Measurements from ENCODE around the gene WDR70. TPM values are rescaled to one million over a fixed set of nuclear protein-coding genes. Genes with fewer than 3 reads are reported as not detected.
"Not testable (repeated sequence)": the region's sequence is repeated elsewhere in the genome, so short reads cannot be mapped to it uniquely, and the experiment has no call there.

The WDR70 gene
- total RNA-seq, 1 donor from 2014 or later = 18.7 TPM

- intact Hi-C loops (cut with micrococcal nuclease) = no loop called here
- peaks cover 25% of the 10 kb centered on the region for H3K36me3 ChIP-seq
- no peak for TF ChIP-seq CTCF (IDR thresholded peaks at IDR 0.05; ENCODE audit: borderline replicate concordance)
- H3K27me3 ChIP-seq (ENCODE audit: low read depth) = no peaks in the 10 kb centered on the region
- no peak overlapping the region for H3K27ac ChIP-seq (replicated peaks)
- no peak overlapping the region for H3K4me3 ChIP-seq
- no peak for DNase-seq
- no peaks in the 10 kb centered on the region for H3K4me1 ChIP-seq
- H3K9me3 ChIP-seq (replicated peaks) = no peaks in the 10 kb centered on the region
Measured at GRCh38 chr5:37501152-37501551, 122.0 kb downstream of the WDR70 start.

- Histone ChIP-seq H3K4me3 (no peak overlapping the region), H3K27ac (replicated peaks) (no peak overlapping the region), H3K4me1 (no peaks in the 10 kb centered on the region), H3K9me3 (replicated peaks) (peaks cover 3% of the 10 kb centered on the region), H3K27me3 (ENCODE audit: low read depth) (no peaks in the 10 kb centered on the region), H3K36me3 (no peaks in the 10 kb centered on the region)
- TF ChIP-seq CTCF (IDR thresholded peaks at IDR 0.05; ENCODE audit: borderline replicate concordance) = no peak
- intact Hi-C loops (cut with micrococcal nuclease) = no loop called here
- no peak for DNase-seq
Measured at GRCh38 chr5:37506241-37506640, 127.1 kb downstream of the WDR70 start.

GRCh38 chr5:37506722-37507121 lies 127.6 kb downstream of the WDR70 start:
- Histone ChIP-seq H3K4me3 (no peak overlapping the region), H3K4me1 (no peaks in the 10 kb centered on the region), H3K27ac (replicated peaks) (no peak overlapping the region), H3K9me3 (replicated peaks) (peaks cover 3% of the 10 kb centered on the region), H3K36me3 (no peaks in the 10 kb centered on the region), H3K27me3 (ENCODE audit: low read depth) (no peaks in the 10 kb centered on the region)
- no peak for TF ChIP-seq CTCF (IDR thresholded peaks at IDR 0.05; ENCODE audit: borderline replicate concordance)
- no peak for DNase-seq
- intact Hi-C loops (cut with micrococcal nuclease) = no loop called here

- H3K36me3 ChIP-seq = peaks cover under 1% of the 10 kb centered on the region
- intact Hi-C loops (cut with micrococcal nuclease) = no loop called here
- H3K4me3 ChIP-seq = no peak overlapping the region
- H3K9me3 ChIP-seq (replicated peaks) = peaks cover 3% of the 10 kb centered on the region
- TF ChIP-seq CTCF (IDR thresholded peaks at IDR 0.05; ENCODE audit: borderline replicate concordance) = no peak
- H3K27me3 ChIP-seq (ENCODE audit: low read depth) = no peaks in the 10 kb centered on the region
- no peak overlapping the region for H3K27ac ChIP-seq (replicated peaks)
- H3K4me1 ChIP-seq = no peaks in the 10 kb centered on the region
- DNase-seq = no peak
Measured at GRCh38 chr5:37511646-37512045, 132.5 kb downstream of the WDR70 start.

GRCh38 chr5:37514946-37515345 lies 135.8 kb downstream of the WDR70 start:
- intact Hi-C loops (cut with micrococcal nuclease) = no loop called here
- Histone ChIP-seq H3K27me3 (ENCODE audit: low read depth) (no peaks in the 10 kb centered on the region), H3K27ac (replicated peaks) (no peak overlapping the region), H3K4me1 (no peaks in the 10 kb centered on the region), H3K36me3 (peaks cover 27% of the 10 kb centered on the region), H3K4me3 (no peak overlapping the region), H3K9me3 (replicated peaks) (peaks cover 8% of the 10 kb centered on the region)
- DNase-seq = no peak
- no peak for TF ChIP-seq CTCF (IDR thresholded peaks at IDR 0.05; ENCODE audit: borderline replicate concordance)

GRCh38 chr5:37517686-37518085 lies 138.6 kb downstream of the WDR70 start:
- H3K36me3 ChIP-seq = peaks cover 34% of the 10 kb centered on the region
- DNase-seq = no peak
- H3K4me1 ChIP-seq = no peaks in the 10 kb centered on the region
- TF ChIP-seq CTCF (IDR thresholded peaks at IDR 0.05; ENCODE audit: borderline replicate concordance) = no peak
- no peak overlapping the region for H3K27ac ChIP-seq (replicated peaks)
- H3K4me3 ChIP-seq = no peak overlapping the region
- peaks cover 8% of the 10 kb centered on the region for H3K9me3 ChIP-seq (replicated peaks)
- intact Hi-C loops (cut with micrococcal nuclease) = no loop called here
- H3K27me3 ChIP-seq (ENCODE audit: low read depth) = no peaks in the 10 kb centered on the region

GRCh38 chr5:37518356-37518755 lies 139.2 kb downstream of the WDR70 start:
- H3K4me3 ChIP-seq; H3K27ac ChIP-seq (replicated peaks); H3K4me1 ChIP-seq; DNase-seq; H3K9me3 ChIP-seq (replicated peaks); H3K27me3 ChIP-seq (ENCODE audit: low read depth); intact Hi-C loops (cut with micrococcal nuclease): not testable (repeated sequence)
- peaks cover 40% of the 10 kb centered on the region for H3K36me3 ChIP-seq

All from left ventricle myocardium inferior (tissue), 1 donor.